Upper lobe of right lung (tissue), 1 donor: ENCODE measurements around the gene C14orf93. TPM values are rescaled to one million over a fixed set of nuclear protein-coding genes. Genes with fewer than 3 reads are reported as not detected.

Experiments
- ATAC-seq: fragments of 200-7000 bp; cut with Tn5 transposase; one replicate; pipeline ENCODE4 v1.9.1; 2020; ENCODE audit warnings: mild to moderate bottlenecking, moderate library complexity
- DNase-seq: peaks from one replicate; pipeline ENCODE4 v3.0.0-alpha.2; 2020
- H3K27ac ChIP-seq: fragments of 200-600 bp; one replicate; pipeline ENCODE4 v1.8.0; 2022
- H3K27me3 ChIP-seq: fragments of 200-600 bp; one replicate; pipeline ENCODE4 v1.8.0; 2022; ENCODE audit warnings: mild to moderate bottlenecking
- H3K36me3 ChIP-seq: fragments of 200-600 bp; one replicate; pipeline ENCODE4 v1.8.0; 2022
- H3K4me1 ChIP-seq: fragments of 200-600 bp; one replicate; pipeline ENCODE4 v1.8.0; 2022
- H3K4me3 ChIP-seq: fragments of 200-600 bp; one replicate; pipeline ENCODE4 v1.8.0; 2022; ENCODE audit warnings: mild to moderate bottlenecking
- H3K9me3 ChIP-seq: fragments of 200-600 bp; one replicate; pipeline ENCODE4 v1.8.0; 2022
- CTCF ChIP-seq: fragments of 200-600 bp; IDR thresholded peaks from one replicate; pipeline ENCODE4 v1.8.0; 2022; ENCODE audit warnings: antibody characterized with exemption
- intact Hi-C: fragments of 100-400 bp; cut with DNase I; formaldehyde crosslinking; loops from one replicate; pipeline ENCODE4 v1.11.0; 2022
- total RNA-seq: library from RNA; stranded (reverse); fragmentation: NEBNext Ultra II Directional; extraction: Animal tissue kit (Norgen Biotek cat#: 25700); gene quantifications from one replicate; pipeline ENCODE4 v1.2.1, GENCODE V29; 2021
- donor health status: DM: no; HTN: yes; CAD: no; lungs with severe emphysema.

C14orf93 gene
- total RNA-seq, 1 donor from 2014 or later: 8.4 TPM

- Histone ChIP-seq H3K4me3 (no peak overlapping the region), H3K27ac (peak overlapping the region; percentile 37)
- ATAC-seq: peak; percentile 11
Measured at GRCh38 chr14:23047034-23047634, 37.2 kb upstream of the C14orf93 start.

GRCh38 chr14:23045419-23046357 is 35.7 kb upstream of the C14orf93 start:
- intact Hi-C loops: no loop called here
- DNase-seq: no peak
- no peak overlapping the region for H3K27ac ChIP-seq
- no peak for TF ChIP-seq CTCF
- peaks cover 12% of the 10 kb centered on the region for H3K4me1 ChIP-seq
- no peaks in the 10 kb centered on the region for H3K27me3 ChIP-seq
- H3K9me3 ChIP-seq: no peaks in the 10 kb centered on the region
- H3K36me3 ChIP-seq: no peaks in the 10 kb centered on the region
- H3K4me3 ChIP-seq: no peak overlapping the region
- peak; percentile 42 for ATAC-seq

More at GRCh38 chr14:23047034-23047634, 37.2 kb upstream of the C14orf93 start:
- Histone ChIP-seq H3K9me3 (no peaks in the 10 kb centered on the region), H3K36me3 (no peaks in the 10 kb centered on the region), H3K4me1 (peaks cover 12% of the 10 kb centered on the region), H3K27me3 (no peaks in the 10 kb centered on the region)
- DNase-seq: no peak
- no peak for TF ChIP-seq CTCF
- intact Hi-C loops: no loop called here

GRCh38 chr14:23044840-23045239 is 34.9 kb upstream of the C14orf93 start:
- Histone ChIP-seq H3K27me3 (no peaks in the 10 kb centered on the region), H3K4me1 (peaks cover 12% of the 10 kb centered on the region), H3K36me3 (no peaks in the 10 kb centered on the region), H3K27ac (no peak overlapping the region), H3K4me3 (no peak overlapping the region), H3K9me3 (no peaks in the 10 kb centered on the region)
- DNase-seq (no peak), ATAC-seq (no peak)
- intact Hi-C loops: no loop called here
- TF ChIP-seq CTCF: no peak

GRCh38 chr14:23043754-23044153 is 33.8 kb upstream of the C14orf93 start:
- intact Hi-C loops: no loop called here
- no peak for DNase-seq
- Histone ChIP-seq H3K4me1 (peaks cover 12% of the 10 kb centered on the region), H3K27ac (no peak overlapping the region), H3K27me3 (no peaks in the 10 kb centered on the region), H3K9me3 (no peaks in the 10 kb centered on the region), H3K4me3 (no peak overlapping the region), H3K36me3 (no peaks in the 10 kb centered on the region)
- no peak for TF ChIP-seq CTCF
- ATAC-seq: no peak

- no peak overlapping the region for H3K4me3 ChIP-seq
- DNase-seq (no peak), ATAC-seq (no peak)
- no peaks in the 10 kb centered on the region for H3K36me3 ChIP-seq
- peaks cover 12% of the 10 kb centered on the region for H3K4me1 ChIP-seq
- no peak overlapping the region for H3K27ac ChIP-seq
- no peak for TF ChIP-seq CTCF
- intact Hi-C loops: no loop called here
- no peaks in the 10 kb centered on the region for H3K27me3 ChIP-seq
- H3K9me3 ChIP-seq: no peaks in the 10 kb centered on the region
Measured at GRCh38 chr14:23043145-23043544, 33.2 kb upstream of the C14orf93 start.
